NT2/D1 (cell line): Measurements from ENCODE around the gene FAM181A.

ENCODE experiments used
- SUZ12 ChIP-seq: IDR thresholded peaks from 2 replicates; pipeline ENCODE4 v1.6.1; 2011; ENCODE audit not compliant: insufficient read length, insufficient read depth; ENCODE audit errors: extremely low read depth
- YY1 ChIP-seq: IDR thresholded peaks from 2 replicates; pipeline ENCODE4 v1.6.1; 2011; ENCODE audit not compliant: insufficient read length, insufficient read depth
- ZNF274 ChIP-seq: IDR thresholded peaks from 2 replicates; pipeline ENCODE4 v1.6.1; 2011; ENCODE audit warnings: mild to moderate bottlenecking, low read depth, low read length

DNA sequence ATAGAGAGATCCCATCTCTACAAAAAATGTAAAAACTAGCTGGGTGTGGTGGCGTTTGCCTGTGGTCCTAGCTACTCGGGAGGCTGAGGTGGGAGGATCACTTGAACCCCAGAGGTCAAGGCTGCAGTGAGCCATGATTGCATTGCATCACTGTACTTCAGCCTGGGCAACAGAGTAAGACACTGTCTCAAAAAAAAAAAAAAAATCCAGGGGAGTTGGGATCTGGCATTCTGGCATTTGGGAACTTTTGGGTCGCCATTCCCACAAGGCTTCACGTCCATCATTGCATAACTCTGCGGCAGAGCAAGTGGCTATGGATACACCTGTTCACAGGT lies 34.7 kb upstream of the FAM181A start:
- TF ChIP-seq YY1 (no peak), ZNF274 (no peak), SUZ12 (no peak)
